CD4-positive, alpha-beta T cell (primary cell): ENCODE results near the gene KPNA6. TPM values are rescaled to one million over a fixed set of nuclear protein-coding genes. Genes with fewer than 3 reads are reported as not detected.
"Not testable (repeated sequence)": the region's sequence is repeated elsewhere in the genome, so short reads cannot be mapped to it uniquely, and the experiment has no call there.

ENCODE experiments used
- ATAC-seq: fragments of 200-7000 bp; cut with Tn5 transposase; one replicate; pipeline ENCODE4 v1.10.0; 2022; ENCODE audit warnings: mild to moderate bottlenecking; ENCODE audit not compliant: poor library complexity
- CTCF ChIA-PET: fragments of 350-600 bp; sonication (Branson Sonifier 250); formaldehyde crosslinking; loops from one replicate; lab custom pipeline; 2021; ENCODE audit warnings: antibody characterized with exemption, inconsistent platforms; lab: Charles Lee
- POLR2A ChIA-PET: fragments of 350-600 bp; sonication (Branson Sonifier 250); formaldehyde crosslinking; loops from one replicate; lab custom pipeline; 2021; ENCODE audit warnings: antibody characterized with exemption, inconsistent platforms; lab: Charles Lee
- DNase-seq, 14 experiments: peaks; one replicate each; pipeline ENCODE4 v3.0.0-alpha.2; 2013 to 2020; ENCODE audit warnings: mixed read lengths in 2 of 14
- H3K27ac ChIP-seq, 2 donors: one replicate each; pipeline versions ENCODE4 v1.5.1 to v1.7.0; 2013; ENCODE audit warnings: low read length in 2 of 2, low read depth in 1 of 2, mild to moderate bottlenecking in 1 of 2
- H3K27me3 ChIP-seq, 2 experiments: 1 replicate in 1 of 2; 2 replicates in 1 of 2; pipeline versions ENCODE4 v1.6.1 to v1.7.0; 2013; ENCODE audit warnings: low read length in 2 of 2, control low read depth in 1 of 2, mild to moderate bottlenecking in 1 of 2, moderate library complexity in 1 of 2; ENCODE audit not compliant: insufficient read depth in 2 of 2, control insufficient read depth in 1 of 2
- H3K36me3 ChIP-seq: one replicate; pipeline ENCODE4 v1.6.1; 2013; ENCODE audit warnings: low read length, control low read depth; ENCODE audit not compliant: insufficient read depth
- H3K4me1 ChIP-seq: one replicate; pipeline ENCODE4 v1.6.1; 2013; ENCODE audit warnings: low read length, control low read depth; ENCODE audit not compliant: insufficient read depth
- H3K4me3 ChIP-seq: one replicate; pipeline ENCODE4 v1.5.1; 2013; ENCODE audit warnings: mild to moderate bottlenecking, low read length, moderate library complexity
- H3K9me3 ChIP-seq, 2 experiments: 1 replicate in 1 of 2; 2 replicates in 1 of 2; pipeline versions ENCODE4 v1.6.1 to v1.7.0; 2013; ENCODE audit warnings: low read length in 2 of 2, mild to moderate bottlenecking in 2 of 2, control low read depth in 1 of 2, moderate library complexity in 1 of 2; ENCODE audit not compliant: control insufficient read depth in 1 of 2, insufficient read depth in 1 of 2
- H3K27ac Mint-ChIP-seq: one replicate; pipeline ENCODE4 v1.8.0; 2020; ENCODE audit warnings: mixed read lengths
- H3K27me3 Mint-ChIP-seq: one replicate; pipeline ENCODE4 v1.8.0; 2021; ENCODE audit warnings: mixed read lengths
- H3K36me3 Mint-ChIP-seq: one replicate; pipeline ENCODE4 v1.8.0; 2021; ENCODE audit warnings: low read depth, mixed read lengths
- H3K4me1 Mint-ChIP-seq: one replicate; pipeline ENCODE4 v1.8.0; 2021; ENCODE audit warnings: low read depth, mixed read lengths
- H3K4me3 Mint-ChIP-seq: one replicate; pipeline ENCODE4 v1.8.0; 2020; ENCODE audit warnings: mild to moderate bottlenecking, mixed read lengths
- H3K9me3 Mint-ChIP-seq: one replicate; pipeline ENCODE4 v1.8.0; 2020; ENCODE audit warnings: mixed read lengths
- intact Hi-C, 2 experiments: fragments of 100-400 bp; cut with DNase I in 1 of 2; cut with micrococcal nuclease in 1 of 2; formaldehyde crosslinking; loops; one replicate each; pipeline versions ENCODE4 v1.15.1 to v1.9.0; 2023 to 2025; cut with DNase I, micrococcal nuclease
- total RNA-seq, 174 experiments: library from RNA in 2 of 174; stranded (reverse) in 2 of 174; gene quantifications; one replicate each; pipeline ENCODE4 v1.2.3 and lab custom pipeline; 2021 to 2026
- TF ChIP-seq, protein P1 (sequence below): fragments of 200-600 bp; IDR thresholded peaks from one replicate; pipeline ENCODE4 v1.8.0; 2022; ENCODE audit warnings: antibody characterized with exemption, mild to moderate bottlenecking

Gene KPNA6
- total RNA-seq, 2 experiments from 2014 or later, result 47.1 to 47.8 TPM

DNA sequence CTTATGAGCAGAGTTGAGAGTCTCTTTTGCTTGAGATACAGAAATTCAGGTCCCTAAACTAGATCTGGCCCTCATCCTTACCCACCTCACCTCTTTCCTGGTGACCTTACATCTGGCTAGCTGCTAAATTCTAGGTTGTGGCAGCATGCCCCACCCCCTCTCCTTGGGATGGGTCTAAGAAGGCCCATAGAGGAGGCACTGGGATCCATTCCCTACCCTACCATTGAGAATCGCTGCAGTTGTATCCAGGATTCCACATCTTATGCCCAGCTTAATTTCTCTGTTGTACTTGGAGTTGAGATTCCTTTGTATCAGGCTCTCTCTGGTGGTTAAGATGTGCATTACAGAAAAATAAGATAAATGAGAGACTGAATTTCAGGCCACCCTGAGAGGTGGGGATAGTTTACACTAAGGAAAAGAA, 44.6 kb upstream of the KPNA6 start:
- H3K27me3 ChIP-seq, result no peaks in the 10 kb centered on the region
- no peak overlapping the region for H3K4me3 ChIP-seq
- H3K9me3 ChIP-seq, result no peaks in the 10 kb centered on the region
- H3K27ac ChIP-seq, result no peak overlapping the region
- intact Hi-C loops, result loop anchor here (1.0 to 5.0 kb wide), 5 partner anchors 86 to 399 kb away; partner anchors contain the start of genes ADGRB2 (in 1 of the 2) and SPOCD1 (in 1 of the 2)
- H3K27me3 Mint-ChIP-seq, result no peaks in the 10 kb centered on the region
- ATAC-seq, result peak; percentile 73
- POLR2A ChIA-PET, result interaction anchor here (0.7 to 2.3 kb wide), 3 partner anchors 10 to 125 kb away, joined by 3 to 19 read pairs (median 5); partner anchors contain the start of genes PTP4A2 and TMEM39B
- TF ChIP-seq, protein P1, sequence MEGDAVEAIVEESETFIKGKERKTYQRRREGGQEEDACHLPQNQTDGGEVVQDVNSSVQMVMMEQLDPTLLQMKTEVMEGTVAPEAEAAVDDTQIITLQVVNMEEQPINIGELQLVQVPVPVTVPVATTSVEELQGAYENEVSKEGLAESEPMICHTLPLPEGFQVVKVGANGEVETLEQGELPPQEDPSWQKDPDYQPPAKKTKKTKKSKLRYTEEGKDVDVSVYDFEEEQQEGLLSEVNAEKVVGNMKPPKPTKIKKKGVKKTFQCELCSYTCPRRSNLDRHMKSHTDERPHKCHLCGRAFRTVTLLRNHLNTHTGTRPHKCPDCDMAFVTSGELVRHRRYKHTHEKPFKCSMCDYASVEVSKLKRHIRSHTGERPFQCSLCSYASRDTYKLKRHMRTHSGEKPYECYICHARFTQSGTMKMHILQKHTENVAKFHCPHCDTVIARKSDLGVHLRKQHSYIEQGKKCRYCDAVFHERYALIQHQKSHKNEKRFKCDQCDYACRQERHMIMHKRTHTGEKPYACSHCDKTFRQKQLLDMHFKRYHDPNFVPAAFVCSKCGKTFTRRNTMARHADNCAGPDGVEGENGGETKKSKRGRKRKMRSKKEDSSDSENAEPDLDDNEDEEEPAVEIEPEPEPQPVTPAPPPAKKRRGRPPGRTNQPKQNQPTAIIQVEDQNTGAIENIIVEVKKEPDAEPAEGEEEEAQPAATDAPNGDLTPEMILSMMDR, result peak; percentile 72
- peaks cover 42% of the 10 kb centered on the region for H3K36me3 ChIP-seq
- H3K4me3 Mint-ChIP-seq, result no peak overlapping the region
- CTCF ChIA-PET, result interaction anchor here (0.5 to 1.4 kb wide), 9 partner anchors 9 to 274 kb away, joined by 3 to 7 read pairs (median 3); partner anchors contain the start of gene TMEM39B
- DNase-seq, result peak in 3 of 14 experiments; percentile 53 to 60 (median 56)
- peaks cover 19% of the 10 kb centered on the region for H3K4me1 Mint-ChIP-seq
- H3K4me1 ChIP-seq, result peaks cover 14% of the 10 kb centered on the region
- no peaks in the 10 kb centered on the region for H3K9me3 Mint-ChIP-seq
- H3K27ac Mint-ChIP-seq, result peak overlapping the region; percentile 46
- peaks cover 35% of the 10 kb centered on the region for H3K36me3 Mint-ChIP-seq

DNA sequence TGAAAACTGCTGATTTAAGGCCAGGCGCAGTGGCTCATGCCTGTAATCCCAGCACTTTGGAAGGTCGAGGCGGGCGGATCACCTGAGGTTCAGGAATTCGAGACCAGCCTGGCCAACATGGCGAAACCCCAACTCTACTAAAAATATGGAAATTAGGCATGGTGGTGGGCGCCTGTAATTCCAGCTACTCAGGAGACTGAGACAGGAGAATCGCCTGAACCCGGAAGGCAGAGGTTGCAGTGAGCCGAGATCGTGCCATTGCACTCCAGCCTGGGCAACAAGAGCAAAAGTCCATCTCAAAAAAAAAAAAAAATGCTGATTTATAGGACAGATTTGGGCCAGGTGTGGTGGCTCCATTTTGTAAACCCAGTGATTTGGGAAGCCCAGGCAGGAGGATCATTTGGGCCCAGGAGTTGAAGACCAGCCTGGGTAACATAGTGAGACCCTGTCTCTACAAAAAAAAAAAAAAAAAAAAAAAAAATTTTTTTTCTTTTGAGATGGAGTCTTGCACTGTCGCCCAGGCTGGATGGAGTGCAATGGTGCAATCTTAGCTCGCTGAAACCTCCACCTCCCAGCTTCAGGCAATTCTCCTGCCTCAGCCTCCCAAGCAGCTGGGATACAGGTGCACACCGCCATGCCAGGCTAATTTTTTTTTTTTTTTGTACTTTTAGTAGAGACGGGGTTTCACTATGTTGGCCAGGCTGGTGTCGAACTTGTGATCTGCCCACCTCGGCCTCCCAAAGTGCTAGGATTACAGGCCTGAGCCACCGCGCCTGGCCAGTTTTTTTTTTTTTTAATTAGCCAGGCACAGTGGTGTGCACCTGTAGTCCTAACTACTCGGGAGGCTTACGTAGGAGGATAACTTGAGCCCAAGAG, 42.0 kb upstream of the KPNA6 start:
- intact Hi-C loops, result loop anchor here in 1 of 2 experiments (1.0 kb wide), 1 partner anchor 402 kb away; no protein-coding TSS in a partner anchor
- CTCF ChIA-PET, result interaction anchor here (0.7 to 1.1 kb wide), 3 partner anchors 42 to 276 kb away, joined by 3 to 6 read pairs (median 4); partner anchors contain the start of gene KPNA6

DNA sequence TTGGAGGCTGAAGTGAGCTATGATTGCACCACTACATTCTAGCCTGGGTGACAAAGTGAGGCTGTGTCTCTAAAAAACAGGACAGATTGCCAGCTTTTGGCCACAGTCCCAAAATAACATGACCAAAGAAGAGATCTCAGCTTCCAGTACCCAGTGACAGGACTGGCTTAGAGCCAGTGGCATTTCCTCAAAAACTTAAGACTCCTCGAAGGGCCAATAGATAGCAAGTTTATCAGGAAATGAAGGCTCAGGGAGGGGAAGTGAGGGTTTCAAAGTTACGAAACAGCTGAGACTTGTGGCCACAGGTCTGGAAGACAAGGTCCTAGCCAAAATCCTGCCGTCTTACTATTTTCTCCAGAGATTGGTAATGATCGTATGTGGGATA, 41.4 kb upstream of the KPNA6 start:
- Histone ChIP-seq H3K36me3 (peaks cover 11% of the 10 kb centered on the region), H3K4me1 (peaks cover 16% of the 10 kb centered on the region), H3K27ac (peak overlapping the region in 1 of 2 donors; percentile 15), H3K4me3 (no peak overlapping the region), H3K27me3 (no peaks in the 10 kb centered on the region), H3K9me3 (no peaks in the 10 kb centered on the region)
- no peaks in the 10 kb centered on the region for H3K9me3 Mint-ChIP-seq
- H3K27ac Mint-ChIP-seq, result peak overlapping the region; percentile 28
- intact Hi-C loops, result no loop called here
- ChIA-PET POLR2A (interaction anchor here (0.7 to 1.4 kb wide), 3 partner anchors 9 to 253 kb away, joined by 3 to 7 read pairs (median 3); no protein-coding TSS in a partner anchor), CTCF (interaction anchor here (0.9 to 1.1 kb wide), 2 partner anchors 42 to 277 kb away, joined by 4 to 6 read pairs; partner anchors contain the start of gene KPNA6)
- H3K27me3 Mint-ChIP-seq, result no peaks in the 10 kb centered on the region
- peak in 4 of 14 experiments; percentile 26 to 71 (median 64) for DNase-seq
- TF ChIP-seq, protein P1, result no peak
- peaks cover 24% of the 10 kb centered on the region for H3K4me1 Mint-ChIP-seq
- H3K36me3 Mint-ChIP-seq, result peaks cover 3% of the 10 kb centered on the region
- ATAC-seq, result peak; percentile 53
- H3K4me3 Mint-ChIP-seq, result peak overlapping the region; percentile 49

More for the DNA sequence above, 42.0 kb upstream of the KPNA6 start:
- POLR2A ChIA-PET, result interaction anchor here (0.7 to 1.4 kb wide), 4 partner anchors 8 to 253 kb away, joined by 3 to 7 read pairs (median 4); partner anchors contain the start of gene KHDRBS1
- H3K9me3 Mint-ChIP-seq, H3K27me3 ChIP-seq, H3K9me3 ChIP-seq, DNase-seq, H3K4me3 ChIP-seq, H3K27me3 Mint-ChIP-seq, H3K36me3 Mint-ChIP-seq, H3K4me3 Mint-ChIP-seq, ATAC-seq: not testable (repeated sequence)
- Mint-ChIP-seq H3K4me1 (peaks cover 24% of the 10 kb centered on the region), H3K27ac (peak overlapping the region; percentile 28)
- Histone ChIP-seq H3K36me3 (peaks cover 17% of the 10 kb centered on the region), H3K4me1 (peaks cover 14% of the 10 kb centered on the region), H3K27ac (peak overlapping the region in 1 of 2 donors; percentile 15)
